ENCODE measurements around the gene CCM2.

CCM2 gene

GRCh38 chr7:45114926-45115325 is 114.9 kb downstream of the CCM2 start:
- DNase-seq (ENCODE audit: insufficient read length, low spot score) (no peak), FAIRE-seq (no peak)

GRCh38 chr7:45116048-45116447 is 116.0 kb downstream of the CCM2 start:
- DNase-seq (ENCODE audit: insufficient read length, low spot score) (no peak), FAIRE-seq (no peak)

- DNase-seq (ENCODE audit: insufficient read length, low spot score) = no peak
- no peak for FAIRE-seq
These were observed 117.6 kb downstream of the CCM2 start for GRCh38 chr7:45117582-45117981.

- FAIRE-seq = no peak
- DNase-seq (ENCODE audit: insufficient read length, low spot score) = no peak
These were observed 118.3 kb downstream of the CCM2 start for GRCh38 chr7:45118292-45118691.

- FAIRE-seq (peak; percentile 4), DNase-seq (ENCODE audit: insufficient read length, low spot score) (no peak)
These were observed 118.9 kb downstream of the CCM2 start for GRCh38 chr7:45118889-45119331.

- DNase-seq (ENCODE audit: insufficient read length, low spot score) (no peak), FAIRE-seq (peak; percentile 86)
These were observed 119.5 kb downstream of the CCM2 start for GRCh38 chr7:45119550-45119949.

GRCh38 chr7:45122975-45123860 is 123.2 kb downstream of the CCM2 start:
- DNase-seq (ENCODE audit: insufficient read length, low spot score) = no peak
- peak; percentile 20 for FAIRE-seq

- no peak for FAIRE-seq
- no peak for DNase-seq (ENCODE audit: insufficient read length, low spot score)
These were observed 124.1 kb downstream of the CCM2 start for GRCh38 chr7:45123913-45124710.

- FAIRE-seq = no peak
- no peak for DNase-seq (ENCODE audit: insufficient read length, low spot score)
These were observed 125.3 kb downstream of the CCM2 start for GRCh38 chr7:45125193-45125904.

Data from HTR-8/SVneo (cell line).